ENCODE data around the gene ERI3. TPM values are rescaled to one million over a fixed set of nuclear protein-coding genes. Genes with fewer than 3 reads are reported as not detected.

Gene ERI3
- total RNA-seq, 1 experiment from 2014 or later, result 83.3 TPM

DNA sequence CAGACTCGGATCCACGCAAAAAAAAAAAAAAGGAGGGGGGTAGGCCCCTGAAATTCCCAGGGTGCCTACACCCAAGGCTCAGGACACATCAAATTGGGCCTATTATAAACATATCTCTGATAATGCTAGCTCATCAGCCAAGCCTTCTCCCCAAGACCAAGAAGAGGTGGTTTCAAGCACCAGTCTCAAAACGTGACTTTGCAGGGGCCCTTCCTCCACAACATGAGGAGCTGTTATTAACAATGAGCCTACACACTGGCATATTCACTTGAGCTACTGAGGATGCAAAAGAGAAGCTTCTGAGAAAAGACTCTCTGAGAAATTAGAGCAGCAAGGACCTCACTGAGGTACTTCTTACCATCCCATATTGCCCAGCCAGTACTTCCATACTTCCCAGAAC lies 32.7 kb downstream of the ERI3 start:
- intact Hi-C loops (cut with micrococcal nuclease; ENCODE audit: unreplicated experiment), result no loop called here
- no TSS peak for BruUV-seq (replicated peaks)
- TF ChIP-seq TCF7L2 (IDR thresholded peaks at IDR 0.05; ENCODE audit: low read depth, low read length) (no peak), SIN3A (IDR thresholded peaks at IDR 0.05; ENCODE audit: borderline replicate concordance, insufficient read depth, low read depth, low read length) (no peak), POLR2AphosphoS5 (IDR thresholded peaks at IDR 0.05; ENCODE audit: low read depth, low read length) (no peak)
- TF ChIP-seq, protein P1, sequence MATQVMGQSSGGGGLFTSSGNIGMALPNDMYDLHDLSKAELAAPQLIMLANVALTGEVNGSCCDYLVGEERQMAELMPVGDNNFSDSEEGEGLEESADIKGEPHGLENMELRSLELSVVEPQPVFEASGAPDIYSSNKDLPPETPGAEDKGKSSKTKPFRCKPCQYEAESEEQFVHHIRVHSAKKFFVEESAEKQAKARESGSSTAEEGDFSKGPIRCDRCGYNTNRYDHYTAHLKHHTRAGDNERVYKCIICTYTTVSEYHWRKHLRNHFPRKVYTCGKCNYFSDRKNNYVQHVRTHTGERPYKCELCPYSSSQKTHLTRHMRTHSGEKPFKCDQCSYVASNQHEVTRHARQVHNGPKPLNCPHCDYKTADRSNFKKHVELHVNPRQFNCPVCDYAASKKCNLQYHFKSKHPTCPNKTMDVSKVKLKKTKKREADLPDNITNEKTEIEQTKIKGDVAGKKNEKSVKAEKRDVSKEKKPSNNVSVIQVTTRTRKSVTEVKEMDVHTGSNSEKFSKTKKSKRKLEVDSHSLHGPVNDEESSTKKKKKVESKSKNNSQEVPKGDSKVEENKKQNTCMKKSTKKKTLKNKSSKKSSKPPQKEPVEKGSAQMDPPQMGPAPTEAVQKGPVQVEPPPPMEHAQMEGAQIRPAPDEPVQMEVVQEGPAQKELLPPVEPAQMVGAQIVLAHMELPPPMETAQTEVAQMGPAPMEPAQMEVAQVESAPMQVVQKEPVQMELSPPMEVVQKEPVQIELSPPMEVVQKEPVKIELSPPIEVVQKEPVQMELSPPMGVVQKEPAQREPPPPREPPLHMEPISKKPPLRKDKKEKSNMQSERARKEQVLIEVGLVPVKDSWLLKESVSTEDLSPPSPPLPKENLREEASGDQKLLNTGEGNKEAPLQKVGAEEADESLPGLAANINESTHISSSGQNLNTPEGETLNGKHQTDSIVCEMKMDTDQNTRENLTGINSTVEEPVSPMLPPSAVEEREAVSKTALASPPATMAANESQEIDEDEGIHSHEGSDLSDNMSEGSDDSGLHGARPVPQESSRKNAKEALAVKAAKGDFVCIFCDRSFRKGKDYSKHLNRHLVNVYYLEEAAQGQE (IDR thresholded peaks at IDR 0.05; ENCODE audit: insufficient read depth in 1 of 2, low read depth in 2 of 2, low read length in 1 of 2), result no peak
- TF ChIP-seq, protein P2, sequence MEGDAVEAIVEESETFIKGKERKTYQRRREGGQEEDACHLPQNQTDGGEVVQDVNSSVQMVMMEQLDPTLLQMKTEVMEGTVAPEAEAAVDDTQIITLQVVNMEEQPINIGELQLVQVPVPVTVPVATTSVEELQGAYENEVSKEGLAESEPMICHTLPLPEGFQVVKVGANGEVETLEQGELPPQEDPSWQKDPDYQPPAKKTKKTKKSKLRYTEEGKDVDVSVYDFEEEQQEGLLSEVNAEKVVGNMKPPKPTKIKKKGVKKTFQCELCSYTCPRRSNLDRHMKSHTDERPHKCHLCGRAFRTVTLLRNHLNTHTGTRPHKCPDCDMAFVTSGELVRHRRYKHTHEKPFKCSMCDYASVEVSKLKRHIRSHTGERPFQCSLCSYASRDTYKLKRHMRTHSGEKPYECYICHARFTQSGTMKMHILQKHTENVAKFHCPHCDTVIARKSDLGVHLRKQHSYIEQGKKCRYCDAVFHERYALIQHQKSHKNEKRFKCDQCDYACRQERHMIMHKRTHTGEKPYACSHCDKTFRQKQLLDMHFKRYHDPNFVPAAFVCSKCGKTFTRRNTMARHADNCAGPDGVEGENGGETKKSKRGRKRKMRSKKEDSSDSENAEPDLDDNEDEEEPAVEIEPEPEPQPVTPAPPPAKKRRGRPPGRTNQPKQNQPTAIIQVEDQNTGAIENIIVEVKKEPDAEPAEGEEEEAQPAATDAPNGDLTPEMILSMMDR (IDR thresholded peaks at IDR 0.05), result no peak
- H3K36me3 ChIP-seq (ENCODE audit: control insufficient read depth, insufficient read depth, low read length), result peaks cover 9% of the 10 kb centered on the region; the same call in 1 of the 2 replicates
- no peaks in the 10 kb centered on the region for H3K9me3 ChIP-seq (ENCODE audit: control insufficient read depth, insufficient read depth, low read depth, low read length)
- POLR2A ChIA-PET, result no interaction called here
- DNase-seq (ENCODE audit: low read depth, low spot score) (no peak), ATAC-seq (no peak)
- in situ Hi-C loops (cut with HindIII; ENCODE audit: low pct_unique_long_range_greater_than_20kb, low sequenced_read_pairs), result no loop called here
- no peaks in the 10 kb centered on the region for H3K27me3 ChIP-seq (ENCODE audit: control insufficient read depth, insufficient read depth, low read length)
- peaks cover 9% of the 10 kb centered on the region for H3K4me1 ChIP-seq (ENCODE audit: control insufficient read depth, insufficient read depth, low read length)
- no peak overlapping the region for H3K27ac ChIP-seq (ENCODE audit: low read length)
- CTCF ChIA-PET, result interaction anchor here (0.7 kb wide), 1 partner anchor 9 kb away, joined by 6 read pairs; no protein-coding TSS in a partner anchor
- no peak overlapping the region for H3K4me3 ChIP-seq (ENCODE audit: low read depth in 2 of 2, low read length in 2 of 2)

DNA sequence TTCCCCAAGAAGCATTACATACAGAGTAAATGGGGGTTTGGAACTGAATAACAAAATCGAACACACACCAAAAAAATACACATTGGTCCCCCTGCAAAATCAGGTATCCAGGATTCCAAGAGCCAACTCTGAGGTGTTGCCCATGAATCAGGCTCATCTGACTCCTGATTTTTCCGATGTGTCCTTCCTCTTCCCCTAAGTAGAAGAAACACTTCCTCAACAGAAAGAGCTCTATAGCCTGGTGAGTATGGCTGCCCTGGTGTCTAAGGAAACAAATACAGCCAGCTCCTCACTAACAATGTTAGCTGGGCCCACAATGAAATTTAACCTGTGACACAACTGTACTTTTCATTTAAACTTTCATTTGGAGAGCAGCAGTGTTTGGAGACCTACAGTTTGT lies 33.6 kb downstream of the ERI3 start:
- TF ChIP-seq POLR2AphosphoS5 (IDR thresholded peaks at IDR 0.05; ENCODE audit: low read depth, low read length), result no peak
- TF ChIP-seq, protein P2 (IDR thresholded peaks at IDR 0.05), result no peak
- TF ChIP-seq, protein P1 (IDR thresholded peaks at IDR 0.05; ENCODE audit: insufficient read depth in 1 of 2, low read depth in 2 of 2, low read length in 1 of 2), result no peak
- no peak for TF ChIP-seq SIN3A (IDR thresholded peaks at IDR 0.05; ENCODE audit: borderline replicate concordance, insufficient read depth, low read depth, low read length)
- TF ChIP-seq TCF7L2 (IDR thresholded peaks at IDR 0.05; ENCODE audit: low read depth, low read length), result no peak

More for the DNA sequence above, 33.6 kb downstream of the ERI3 start:
- Histone ChIP-seq H3K27ac (ENCODE audit: low read length) (no peak overlapping the region), H3K27me3 (ENCODE audit: control insufficient read depth, insufficient read depth, low read length) (no peaks in the 10 kb centered on the region), H3K36me3 (ENCODE audit: control insufficient read depth, insufficient read depth, low read length) (peaks cover 10% of the 10 kb centered on the region; the same call in 1 of the 2 replicates), H3K4me1 (ENCODE audit: control insufficient read depth, insufficient read depth, low read length) (peaks cover under 1% of the 10 kb centered on the region; the same call in 1 of the 2 replicates), H3K9me3 (ENCODE audit: control insufficient read depth, insufficient read depth, low read depth, low read length) (no peaks in the 10 kb centered on the region), H3K4me3 (ENCODE audit: low read depth in 2 of 2, low read length in 2 of 2) (no peak overlapping the region)
- BruUV-seq (replicated peaks), result no TSS peak
- intact Hi-C loops (cut with micrococcal nuclease; ENCODE audit: unreplicated experiment) (no loop called here), in situ Hi-C loops (cut with HindIII; ENCODE audit: low pct_unique_long_range_greater_than_20kb, low sequenced_read_pairs) (no loop called here)
- ATAC-seq (no peak), DNase-seq (ENCODE audit: low read depth, low spot score) (no peak)
- POLR2A ChIA-PET, result no interaction called here
- CTCF ChIA-PET, result no interaction called here
